Measurements from ENCODE around the gene STUM. TPM values are rescaled to one million over a fixed set of nuclear protein-coding genes. Genes with fewer than 3 reads are reported as not detected.

STUM gene
- polyA plus RNA-seq, 1 donor (not counting 4 experiments of a cell fraction or from before 2014, with no cell fraction given): 0.01 TPM

DNA sequence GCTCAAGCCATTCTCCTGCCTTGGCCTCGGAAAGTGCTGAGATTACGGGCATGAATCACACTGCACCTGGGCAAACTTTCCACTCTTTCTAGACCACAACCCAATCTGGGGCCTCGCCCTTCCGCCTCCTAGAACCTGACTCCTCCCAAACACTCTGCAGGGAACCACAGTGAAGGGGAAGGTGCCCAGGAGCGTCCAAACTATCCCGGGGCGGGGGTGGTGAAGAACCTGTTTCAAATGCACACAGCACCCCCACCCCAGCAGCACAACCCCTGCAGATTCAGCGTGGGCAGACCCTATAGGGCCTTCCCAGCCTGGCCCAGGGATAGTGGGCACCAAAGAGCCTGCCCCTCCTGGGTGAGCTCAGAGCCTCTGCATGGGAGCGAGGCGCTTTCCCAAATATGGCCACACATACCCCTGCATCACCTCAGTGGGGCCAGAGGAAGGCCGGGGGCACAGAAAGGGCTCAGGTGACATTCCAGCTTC is 86.9 kb downstream of the STUM start:
- Histone ChIP-seq H3K27ac (ENCODE audit: control insufficient read depth, insufficient read depth, low read length) (peak overlapping the region; percentile 40), H3K4me2 (ENCODE audit: control insufficient read depth, extremely low read depth, insufficient read depth, low read depth, low read length) (peak overlapping the region; percentile 60), H2AFZ (ENCODE audit: control insufficient read depth, low read length) (no peak overlapping the region), H3K27me3 (ENCODE audit: control insufficient read depth, extremely low read depth, insufficient read depth, low read length) (no peaks in the 10 kb centered on the region), H3K9ac (ENCODE audit: control insufficient read depth, extremely low read depth, insufficient read depth, low read length) (peak overlapping the region; percentile 37), H4K20me1 (ENCODE audit: control insufficient read depth, extremely low read depth, insufficient read depth, low read length) (no peaks in the 10 kb centered on the region), H3K79me2 (ENCODE audit: control insufficient read depth, insufficient read depth, low read length) (no peaks in the 10 kb centered on the region), H3K9me1 (ENCODE audit: control insufficient read depth, extremely low read depth, insufficient read depth, low read length) (no peaks in the 10 kb centered on the region), H3K4me3 (ENCODE audit: control insufficient read depth in 2 of 3, extremely low read depth in 1 of 3, insufficient read depth in 2 of 3, low read depth in 1 of 3, low read length in 3 of 3) (peak overlapping the region in 1 of 3 experiments; percentile 20), H3K36me3 (ENCODE audit: control insufficient read depth in 2 of 2, extremely low read depth in 1 of 2, insufficient read depth in 2 of 2, low read length in 2 of 2) (peaks cover 3 to 8% of the 10 kb centered on the region in 2 experiments), H3K9me3 (ENCODE audit: control insufficient read depth, low read depth, low read length) (no peaks in the 10 kb centered on the region), H3K4me1 (ENCODE audit: control insufficient read depth, extremely low read depth, insufficient read depth, low read length) (peaks cover 18% of the 10 kb centered on the region)
- DNase-seq (ENCODE audit: low read depth, low spot score) (no peak), FAIRE-seq (peak; percentile 94)
- dilution Hi-C loops (cut with MboI; ENCODE audit: extremely low pct_ligation_motif_present, low sequenced_read_pairs): loop anchor here (10.0 kb wide), 1 partner anchor 249 kb away; no protein-coding TSS in a partner anchor
- no peak for TF ChIP-seq EZH2 (IDR thresholded peaks at IDR 0.05; ENCODE audit: low read length)
- TF ChIP-seq, protein P1, sequence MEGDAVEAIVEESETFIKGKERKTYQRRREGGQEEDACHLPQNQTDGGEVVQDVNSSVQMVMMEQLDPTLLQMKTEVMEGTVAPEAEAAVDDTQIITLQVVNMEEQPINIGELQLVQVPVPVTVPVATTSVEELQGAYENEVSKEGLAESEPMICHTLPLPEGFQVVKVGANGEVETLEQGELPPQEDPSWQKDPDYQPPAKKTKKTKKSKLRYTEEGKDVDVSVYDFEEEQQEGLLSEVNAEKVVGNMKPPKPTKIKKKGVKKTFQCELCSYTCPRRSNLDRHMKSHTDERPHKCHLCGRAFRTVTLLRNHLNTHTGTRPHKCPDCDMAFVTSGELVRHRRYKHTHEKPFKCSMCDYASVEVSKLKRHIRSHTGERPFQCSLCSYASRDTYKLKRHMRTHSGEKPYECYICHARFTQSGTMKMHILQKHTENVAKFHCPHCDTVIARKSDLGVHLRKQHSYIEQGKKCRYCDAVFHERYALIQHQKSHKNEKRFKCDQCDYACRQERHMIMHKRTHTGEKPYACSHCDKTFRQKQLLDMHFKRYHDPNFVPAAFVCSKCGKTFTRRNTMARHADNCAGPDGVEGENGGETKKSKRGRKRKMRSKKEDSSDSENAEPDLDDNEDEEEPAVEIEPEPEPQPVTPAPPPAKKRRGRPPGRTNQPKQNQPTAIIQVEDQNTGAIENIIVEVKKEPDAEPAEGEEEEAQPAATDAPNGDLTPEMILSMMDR (optimal IDR thresholded peaks at IDR 0.05 in 1 of 3, IDR thresholded peaks at IDR 0.05 in 1 of 3, conservative IDR thresholded peaks at IDR 0.05 in 1 of 3; ENCODE audit: extremely low read depth in 1 of 3, insufficient read depth in 2 of 3, low read length in 3 of 3): no peak

DNA sequence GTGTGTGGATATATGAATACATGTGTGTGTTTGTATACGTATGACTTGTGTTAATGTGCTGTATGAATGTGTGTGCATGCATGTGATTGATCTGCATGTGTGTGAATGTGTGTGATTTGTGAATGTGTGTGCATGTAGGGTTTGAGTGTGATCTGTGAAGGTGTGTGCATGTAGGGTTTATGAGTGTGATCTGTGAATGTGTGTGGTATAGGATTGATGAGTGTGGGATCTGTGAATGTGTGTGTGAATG is 88.2 kb downstream of the STUM start:
- Histone ChIP-seq H3K27me3 (ENCODE audit: control insufficient read depth, extremely low read depth, insufficient read depth, low read length) (no peaks in the 10 kb centered on the region), H3K79me2 (ENCODE audit: control insufficient read depth, insufficient read depth, low read length) (no peaks in the 10 kb centered on the region), H3K9ac (ENCODE audit: control insufficient read depth, extremely low read depth, insufficient read depth, low read length) (no peak overlapping the region), H3K4me3 (ENCODE audit: control insufficient read depth in 2 of 3, extremely low read depth in 1 of 3, insufficient read depth in 2 of 3, low read depth in 1 of 3, low read length in 3 of 3) (no peak overlapping the region), H2AFZ (ENCODE audit: control insufficient read depth, low read length) (no peak overlapping the region), H3K9me3 (ENCODE audit: control insufficient read depth, low read depth, low read length) (no peaks in the 10 kb centered on the region), H3K4me1 (ENCODE audit: control insufficient read depth, extremely low read depth, insufficient read depth, low read length) (peaks cover 18% of the 10 kb centered on the region), H3K36me3 (ENCODE audit: control insufficient read depth in 2 of 2, extremely low read depth in 1 of 2, insufficient read depth in 2 of 2, low read length in 2 of 2) (peaks cover 3 to 8% of the 10 kb centered on the region in 2 experiments), H4K20me1 (ENCODE audit: control insufficient read depth, extremely low read depth, insufficient read depth, low read length) (no peaks in the 10 kb centered on the region), H3K9me1 (ENCODE audit: control insufficient read depth, extremely low read depth, insufficient read depth, low read length) (no peaks in the 10 kb centered on the region), H3K4me2 (ENCODE audit: control insufficient read depth, extremely low read depth, insufficient read depth, low read depth, low read length) (no peak overlapping the region), H3K27ac (ENCODE audit: control insufficient read depth, insufficient read depth, low read length) (no peak overlapping the region)
- TF ChIP-seq, protein P1 (optimal IDR thresholded peaks at IDR 0.05 in 1 of 3, IDR thresholded peaks at IDR 0.05 in 1 of 3, conservative IDR thresholded peaks at IDR 0.05 in 1 of 3; ENCODE audit: extremely low read depth in 1 of 3, insufficient read depth in 2 of 3, low read length in 3 of 3): no peak
- no peak for TF ChIP-seq EZH2 (IDR thresholded peaks at IDR 0.05; ENCODE audit: low read length)
- dilution Hi-C loops (cut with MboI; ENCODE audit: extremely low pct_ligation_motif_present, low sequenced_read_pairs): loop anchor here (10.0 kb wide), 1 partner anchor 248 kb away; no protein-coding TSS in a partner anchor
- no peak for DNase-seq (ENCODE audit: low read depth, low spot score)
- FAIRE-seq: no peak

All from keratinocyte (primary cell).